Measurements from ENCODE around the gene IFITM2.
A peak's percentile ranks its signal among the peaks of the same experiment; 100 is the strongest.
"Not testable (repeated sequence)": the region's sequence is repeated elsewhere in the genome, so short reads cannot be mapped to it uniquely, and the experiment has no call there.

IFITM2 gene

GRCh38 chr11:349270-349954 is 41.8 kb downstream of the IFITM2 start:
- DNase-seq: not testable (repeated sequence)

DNA sequence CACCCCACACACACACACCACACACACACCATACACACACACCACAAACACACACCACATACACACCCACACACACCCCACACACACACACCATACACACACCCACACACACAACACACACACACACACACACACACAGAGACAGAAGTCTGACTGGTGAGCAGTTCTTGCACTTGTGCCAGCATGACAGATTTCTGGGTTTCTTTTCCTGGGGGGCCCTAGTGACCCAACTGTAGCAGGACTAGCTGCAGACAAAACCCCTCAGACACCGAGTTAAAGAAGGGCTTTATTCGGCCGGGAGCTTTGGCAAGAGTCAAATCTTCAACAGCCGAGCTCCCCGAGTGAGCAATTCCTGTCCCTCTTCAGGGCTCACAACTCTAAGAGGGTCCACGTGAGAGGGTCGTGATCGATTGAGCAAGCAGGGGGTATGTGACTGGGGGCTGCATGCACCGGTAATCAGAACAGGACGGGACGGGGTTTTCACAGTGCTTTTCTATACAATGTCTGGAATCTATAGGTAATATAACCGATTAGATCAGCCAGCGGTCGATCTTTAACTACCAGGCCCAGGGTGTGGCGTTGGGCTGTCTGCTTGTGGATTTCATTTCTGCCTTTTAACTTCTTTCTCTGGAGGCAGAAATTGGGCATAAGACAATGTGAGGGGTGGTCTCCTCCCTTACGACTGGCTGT is 42.6 kb downstream of the IFITM2 start:
- DNase-seq: not testable (repeated sequence)

GRCh38 chr11:350723-351255 is 43.2 kb downstream of the IFITM2 start:
- no peak for DNase-seq

GRCh38 chr11:351411-351810 is 43.8 kb downstream of the IFITM2 start:
- no peak for DNase-seq

GRCh38 chr11:352456-353031 is 44.9 kb downstream of the IFITM2 start:
- no peak for DNase-seq

- DNase-seq: no peak
Measured at GRCh38 chr11:353179-353873, 45.7 kb downstream of the IFITM2 start.

DNA sequence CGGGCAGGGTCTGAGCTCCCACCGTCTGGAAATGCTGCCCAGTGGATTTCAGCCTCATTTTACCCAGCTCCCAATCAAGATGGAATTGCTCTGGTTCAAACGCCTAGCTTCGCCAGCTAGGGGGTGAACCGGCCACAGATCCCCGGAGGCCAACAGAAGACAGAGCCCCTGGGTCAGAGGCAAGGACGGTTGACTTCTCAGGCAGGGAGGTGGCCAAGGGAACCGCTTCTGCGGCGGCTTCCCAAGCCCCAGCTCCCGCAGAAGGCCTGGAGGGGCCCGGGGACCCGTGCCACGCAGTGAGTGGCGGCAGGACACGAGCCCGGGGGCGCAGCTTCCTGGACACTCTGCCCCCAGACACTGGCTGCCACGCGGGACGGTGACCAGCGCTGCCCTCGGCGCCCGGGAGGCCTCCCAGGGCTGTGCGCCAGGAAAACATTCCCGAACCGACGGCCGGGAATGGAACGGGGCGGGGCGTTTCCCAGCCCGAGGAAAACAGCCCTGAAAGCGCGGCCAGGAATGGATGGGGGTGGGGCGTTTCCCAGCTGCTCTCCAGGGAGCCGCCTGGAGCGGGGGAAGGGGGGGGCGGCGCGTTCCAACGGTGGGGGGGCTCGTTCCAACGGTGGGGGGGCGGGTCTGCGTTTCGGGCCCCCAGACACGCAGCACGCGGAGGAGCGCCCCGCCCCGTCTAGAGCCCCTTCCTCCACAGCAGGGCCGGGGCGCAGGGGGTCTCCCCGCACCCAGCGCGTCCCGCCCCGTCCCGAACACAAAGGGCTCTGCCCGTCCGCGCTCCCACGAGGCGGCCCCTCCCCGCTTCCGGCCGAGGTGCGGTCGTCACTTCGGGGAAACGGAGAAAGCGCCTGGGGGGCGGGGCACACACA is 48.2 kb downstream of the IFITM2 start:
- DNase-seq: peak; percentile 80

- DNase-seq: no peak
Measured at GRCh38 chr11:356610-357009, 49.0 kb downstream of the IFITM2 start.

DNA sequence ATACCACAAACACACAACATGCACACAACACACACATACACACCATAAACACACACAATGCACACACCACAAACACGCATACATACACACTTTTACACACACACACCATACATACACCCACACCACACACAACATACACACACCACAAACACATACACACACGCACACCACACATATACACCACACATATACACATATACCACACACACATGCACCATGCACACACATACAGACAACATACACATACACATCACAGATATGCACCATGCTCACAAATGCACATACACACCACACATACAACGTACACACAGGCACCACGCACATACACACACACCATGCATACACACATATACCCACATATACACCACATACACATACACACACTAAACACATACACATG is 50.0 kb downstream of the IFITM2 start:
- no peak for DNase-seq

GRCh38 chr11:358129-358800 is 50.6 kb downstream of the IFITM2 start:
- no peak for DNase-seq
